Endothelial cell of umbilical vein (primary cell): ENCODE data around the gene TAS2R41. TPM values are rescaled to one million over a fixed set of nuclear protein-coding genes. Genes with fewer than 3 reads are reported as not detected.

Source experiments
- BruUV-seq: library from RNA; stranded (reverse); fragments of 400-500 nt; replicated peaks from 2 replicates; lab custom pipeline; 2021; lab: Mats Ljungman, UMichigan
- CTCF ChIA-PET: fragments of 300-600, 350-600 bp; sonication (Branson Sonifier 250); formaldehyde crosslinking; loops from one replicate; lab custom pipeline; 2021; ENCODE audit warnings: antibody characterized with exemption, inconsistent platforms; lab: Charles Lee
- POLR2A ChIA-PET: fragments of 300-600, 350-600 bp; sonication (Branson Sonifier 250); formaldehyde crosslinking; loops from one replicate; lab custom pipeline; 2021; ENCODE audit warnings: antibody characterized with exemption, inconsistent platforms; lab: Charles Lee
- DNase-seq: peaks from one replicate; pipeline ENCODE4 v3.0.0-alpha.2; 2011; ENCODE audit warnings: low read depth, low spot score
- FAIRE-seq: peaks from 2 replicates; lab custom pipeline; 2011; peaks lifted over from hg19 to GRCh38; lab: Jason Lieb, UNC
- H2AFZ ChIP-seq: 2 replicates; pipeline ENCODE4 v1.6.0; 2012; ENCODE audit warnings: low read depth, low read length, control low read depth, inconsistent platforms
- H3K27ac ChIP-seq: 2 replicates; pipeline ENCODE4 v1.5.1; 2011; ENCODE audit warnings: low read depth, mild to moderate bottlenecking, control low read depth, low read length, moderate library complexity; ENCODE audit not compliant: insufficient read depth
- H3K27me3 ChIP-seq, 2 experiments: 2 replicates each; pipeline versions ENCODE4 v1.6.0 to v1.6.1; 2011; ENCODE audit warnings: low read length in 2 of 2, mixed read lengths in 1 of 2; ENCODE audit not compliant: control insufficient read depth in 2 of 2, insufficient read depth in 2 of 2
- H3K36me3 ChIP-seq, 2 experiments: 2 replicates in 1 of 2; 3 replicates in 1 of 2; pipeline ENCODE4 v1.5.1; 2011; ENCODE audit warnings: low read length in 2 of 2, mild to moderate bottlenecking in 1 of 2, moderate library complexity in 1 of 2; ENCODE audit not compliant: control insufficient read depth in 2 of 2, insufficient read depth in 2 of 2; ENCODE audit errors: extremely low read depth in 1 of 2
- H3K4me1 ChIP-seq: 3 replicates; pipeline ENCODE4 v1.5.1; 2011; ENCODE audit warnings: mild to moderate bottlenecking, low read length; ENCODE audit not compliant: control insufficient read depth, insufficient read depth; ENCODE audit errors: extremely low read depth
- H3K4me2 ChIP-seq: 2 replicates; pipeline ENCODE4 v1.6.1; 2011; ENCODE audit warnings: low read length, control low read depth, mixed read lengths; ENCODE audit not compliant: insufficient read depth
- H3K4me3 ChIP-seq, 3 experiments: fragments of 200-600 bp in 1 of 3; sonication (generic), shearing (Covaris generic) in 1 of 3; replicated peaks in 1 of 3; 2 replicates each; pipeline ENCODE4 v1.5.1; 2011 to 2016; ENCODE audit warnings: control low read depth in 3 of 3, low read length in 3 of 3, mild to moderate bottlenecking in 2 of 3, inconsistent platforms in 1 of 3, low read depth in 1 of 3, moderate library complexity in 1 of 3; ENCODE audit not compliant: insufficient read depth in 1 of 3
- H3K79me2 ChIP-seq: 2 replicates; pipeline ENCODE4 v1.6.0; 2012; ENCODE audit warnings: low read length, inconsistent platforms; ENCODE audit not compliant: control insufficient read depth, insufficient read depth
- H3K9ac ChIP-seq: replicated peaks from 2 replicates; pipeline ENCODE3; 2011; ENCODE audit warnings: low read length, control low read depth; ENCODE audit not compliant: insufficient read depth; ENCODE audit errors: extremely low read depth
- H3K9me1 ChIP-seq: replicated peaks from 3 replicates; pipeline ENCODE4 v1.6.0; 2011; ENCODE audit warnings: mild to moderate bottlenecking, low read length; ENCODE audit not compliant: control insufficient read depth, insufficient read depth; ENCODE audit errors: extremely low read depth
- H3K9me3 ChIP-seq: replicated peaks from 2 replicates; pipeline ENCODE4 v1.5.1; 2012; ENCODE audit warnings: low read length, inconsistent platforms; ENCODE audit not compliant: control insufficient read depth, insufficient read depth
- H4K20me1 ChIP-seq: replicated peaks from 2 replicates; pipeline ENCODE3; 2011; ENCODE audit warnings: mild to moderate bottlenecking, low read length; ENCODE audit not compliant: control insufficient read depth, insufficient read depth; ENCODE audit errors: extremely low read depth
- CTCF ChIP-seq, 2 donors: IDR thresholded peaks; 1 replicate in 1 of 2; 2 replicates in 1 of 2; pipeline ENCODE4 v1.5.1; 2011; ENCODE audit warnings: low read length in 2 of 2, mild to moderate bottlenecking in 2 of 2, moderate library complexity in 2 of 2, control low read depth in 1 of 2, inconsistent platforms in 1 of 2, low read depth in 1 of 2; ENCODE audit not compliant: insufficient read depth in 1 of 2; ENCODE audit errors: extremely low read depth in 1 of 2
- EZH2 ChIP-seq: IDR thresholded peaks from 2 replicates; pipeline ENCODE4 v1.6.1; 2012; ENCODE audit warnings: borderline replicate concordance, low read depth, mild to moderate bottlenecking, moderate library complexity, low read length, inconsistent platforms; ENCODE audit not compliant: severe bottlenecking
- FOS ChIP-seq: IDR thresholded peaks from 2 replicates; pipeline ENCODE4 v1.6.1; 2011; ENCODE audit warnings: mild to moderate bottlenecking, low read length, moderate library complexity, borderline replicate concordance; ENCODE audit not compliant: insufficient read depth
- GATA2 ChIP-seq: IDR thresholded peaks from 2 replicates; pipeline ENCODE4 v1.7.0; 2011; ENCODE audit warnings: low read depth, mild to moderate bottlenecking, moderate library complexity, mixed read lengths, low read length; ENCODE audit not compliant: insufficient read length, insufficient read depth
- JUN ChIP-seq: IDR thresholded peaks from 2 replicates; pipeline ENCODE4 v1.6.1; 2011; ENCODE audit warnings: borderline replicate concordance, low read depth; ENCODE audit not compliant: insufficient read length, insufficient read depth
- MAX ChIP-seq: IDR thresholded peaks from 2 replicates; pipeline ENCODE4 v1.6.1; 2011; ENCODE audit not compliant: insufficient read depth, insufficient read length
- MYC ChIP-seq: IDR thresholded peaks from one replicate; pipeline ENCODE4 v1.6.1; 2011; ENCODE audit warnings: mild to moderate bottlenecking, low read depth, low read length
- POLR2A ChIP-seq: IDR thresholded peaks from 2 replicates; pipeline ENCODE4 v1.6.1; 2012; ENCODE audit warnings: low read depth, mild to moderate bottlenecking, control low read depth, low read length
- POLR2AphosphoS5 ChIP-seq: IDR thresholded peaks from 2 replicates; pipeline ENCODE4 v1.6.1; 2012; ENCODE audit warnings: low read depth, mild to moderate bottlenecking, control low read depth, low read length, moderate library complexity; ENCODE audit not compliant: insufficient read depth
- dilution Hi-C: fragments of 300-500 bp; cut with MboI; formaldehyde crosslinking; loops from one replicate; pipeline ENCODE4 v1.15.0; 2019; ENCODE audit warnings: low sequenced_read_pairs; ENCODE audit not compliant: extremely low pct_ligation_motif_present
- intact Hi-C: fragments of 100-400 bp; cut with micrococcal nuclease; formaldehyde crosslinking; loops from one replicate; pipeline ENCODE4 v1.10.0; 2022
- polyA plus RNA-seq, 4 experiments: library from polyadenylated mRNA; depleted of rRNA in 3 of 4; stranded (reverse) in 3 of 4; unstranded in 1 of 4; fragments of >200 nt; gene quantifications; 2 replicates each; pipeline versions ENCODE4 v1.2.1 to v1.2.3, GENCODE V29; 2011 to 2012; ENCODE audit warnings: missing spikeins in 1 of 4
- total RNA-seq: library from RNA; stranded (reverse); gene quantifications from 2 replicates; pipeline ENCODE4 v1.2.3, GENCODE V29; 2021

Gene TAS2R41
- total and polyA plus RNA-seq, 2 donors (not counting 3 experiments of a cell fraction or from before 2014, with no cell fraction given) = not detected

GRCh38 chr7:143503261-143503660, 25.6 kb downstream of the TAS2R41 start:
- no peaks in the 10 kb centered on the region for H3K79me2 ChIP-seq
- BruUV-seq = no TSS peak
- H4K20me1 ChIP-seq = no peaks in the 10 kb centered on the region
- intact Hi-C loops (loop anchor here (2.0 to 10.0 kb wide), 2 partner anchors 14 to 488 kb away; no protein-coding TSS in a partner anchor), dilution Hi-C loops (loop anchor here (25.0 kb wide), 1 partner anchor 116 kb away; the partner anchor contains the start of gene ZYX)
- H3K4me1 ChIP-seq = peaks cover 32% of the 10 kb centered on the region
- ChIA-PET POLR2A (no interaction called here), CTCF (interaction anchor here (3.0 kb wide), 1 partner anchor 123 kb away, joined by 13 read pairs; no protein-coding TSS in a partner anchor)
- H3K4me3 ChIP-seq = no peak overlapping the region
- no peak overlapping the region for H2AFZ ChIP-seq
- DNase-seq (no peak), FAIRE-seq (no peak)
- H3K27me3 ChIP-seq = no peaks in the 10 kb centered on the region
- no peaks in the 10 kb centered on the region for H3K36me3 ChIP-seq
- TF ChIP-seq MYC (no peak), EZH2 (no peak), CTCF (IDR thresholded peaks at IDR 0.05; ENCODE audit: extremely low read depth in 1 of 2, insufficient read depth in 1 of 2, low read depth in 1 of 2, low read length in 2 of 2) (no peak), MAX (no peak), FOS (no peak), POLR2AphosphoS5 (no peak), POLR2A (no peak), JUN (no peak), GATA2 (no peak)
- H3K9ac ChIP-seq = no peak overlapping the region
- H3K27ac ChIP-seq = no peak overlapping the region
- no peaks in the 10 kb centered on the region for H3K9me1 ChIP-seq
- no peaks in the 10 kb centered on the region for H3K9me3 ChIP-seq
- no peak overlapping the region for H3K4me2 ChIP-seq
